GM21381 (cell line): ENCODE measurements around the gene FOXP1.

Experiments
- ATAC-seq: cut with Tn5 transposase; IDR thresholded peaks from one replicate; pipeline ENCODE4 v1.9.1; 2021; ENCODE audit warnings: mild to moderate bottlenecking, moderate library complexity; ENCODE audit not compliant: unreplicated experiment

FOXP1 gene

GRCh38 chr3:71384837-71385716, 198.5 kb downstream of the FOXP1 start:
- ATAC-seq = no peak

GRCh38 chr3:71384388-71384787, 199.1 kb downstream of the FOXP1 start:
- ATAC-seq = no peak

GRCh38 chr3:71380096-71380495, 203.4 kb downstream of the FOXP1 start:
- ATAC-seq = no peak

GRCh38 chr3:71378509-71378908, 205.0 kb downstream of the FOXP1 start:
- ATAC-seq = no peak

- no peak for ATAC-seq
These were observed 206.6 kb downstream of the FOXP1 start for GRCh38 chr3:71376911-71377310.

GRCh38 chr3:71376503-71376902, 207.0 kb downstream of the FOXP1 start:
- no peak for ATAC-seq

- no peak for ATAC-seq
These were observed 208.9 kb downstream of the FOXP1 start for GRCh38 chr3:71374582-71374981.

GRCh38 chr3:71372911-71373637, 210.5 kb downstream of the FOXP1 start:
- no peak for ATAC-seq

GRCh38 chr3:71372241-71372768, 211.2 kb downstream of the FOXP1 start:
- ATAC-seq = no peak

GRCh38 chr3:71371282-71371681, 212.2 kb downstream of the FOXP1 start:
- ATAC-seq = no peak

GRCh38 chr3:71370467-71370866, 213.1 kb downstream of the FOXP1 start:
- ATAC-seq = no peak

GRCh38 chr3:71369701-71370391, 213.7 kb downstream of the FOXP1 start:
- ATAC-seq = no peak

GRCh38 chr3:71366988-71367604, 216.4 kb downstream of the FOXP1 start:
- no peak for ATAC-seq

- no peak for ATAC-seq
These were observed 222.1 kb downstream of the FOXP1 start for GRCh38 chr3:71361334-71361890.

GRCh38 chr3:71360764-71361163, 222.8 kb downstream of the FOXP1 start:
- peak; percentile 81 for ATAC-seq

- ATAC-seq = peak; percentile 35
These were observed 223.3 kb downstream of the FOXP1 start for GRCh38 chr3:71360180-71360579.

- no peak for ATAC-seq
These were observed 225.3 kb downstream of the FOXP1 start for GRCh38 chr3:71358243-71358642.

- no peak for ATAC-seq
These were observed 227.3 kb downstream of the FOXP1 start for GRCh38 chr3:71356265-71356664.

- no peak for ATAC-seq
These were observed 227.7 kb downstream of the FOXP1 start for GRCh38 chr3:71355862-71356261.

- no peak for ATAC-seq
These were observed 228.5 kb downstream of the FOXP1 start for GRCh38 chr3:71355037-71355436.
